Activated CD4-positive, alpha-beta T cell treated with anti-CD3 and anti-CD28 coated beads, Interleukin-2, Interleukin-6, amounts not matched to agents 100 ng/mL and 50 ng/mL, durations not matched to agents 16 hours and 8 hours (primary cell): ENCODE results near the gene CD86.
"Not testable (repeated sequence)": the region's sequence is repeated elsewhere in the genome, so short reads cannot be mapped to it uniquely, and the experiment has no call there.

Experiments used
- DNase-seq: peaks from one replicate; pipeline ENCODE4 v3.0.0-alpha.2; 2020

The CD86 gene

GRCh38 chr3:122164983-122165382, 109.8 kb downstream of the CD86 start:
- not testable (repeated sequence) for DNase-seq

GRCh38 chr3:122167630-122168029, 112.5 kb downstream of the CD86 start:
- no peak for DNase-seq

DNA sequence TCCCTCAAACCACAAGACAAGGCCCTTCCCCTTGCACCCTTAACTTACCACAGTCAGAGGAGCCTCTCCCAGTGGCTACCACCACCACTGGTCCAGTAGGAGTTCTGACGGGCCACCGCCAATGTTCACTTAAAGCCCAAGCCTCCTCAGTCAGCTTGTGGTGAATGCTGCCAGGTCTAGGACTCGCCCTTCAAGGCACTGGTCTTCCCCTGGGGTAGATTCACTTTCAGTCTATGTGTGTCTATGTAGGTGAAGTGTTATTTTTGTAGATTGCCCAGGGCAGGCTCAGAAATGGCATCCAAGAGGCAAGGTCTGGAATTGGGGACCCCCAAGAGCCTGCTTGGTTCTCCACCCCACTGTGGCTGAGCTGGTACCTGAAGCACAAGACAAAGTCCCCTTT, 112.9 kb downstream of the CD86 start:
- DNase-seq, result no peak

DNA sequence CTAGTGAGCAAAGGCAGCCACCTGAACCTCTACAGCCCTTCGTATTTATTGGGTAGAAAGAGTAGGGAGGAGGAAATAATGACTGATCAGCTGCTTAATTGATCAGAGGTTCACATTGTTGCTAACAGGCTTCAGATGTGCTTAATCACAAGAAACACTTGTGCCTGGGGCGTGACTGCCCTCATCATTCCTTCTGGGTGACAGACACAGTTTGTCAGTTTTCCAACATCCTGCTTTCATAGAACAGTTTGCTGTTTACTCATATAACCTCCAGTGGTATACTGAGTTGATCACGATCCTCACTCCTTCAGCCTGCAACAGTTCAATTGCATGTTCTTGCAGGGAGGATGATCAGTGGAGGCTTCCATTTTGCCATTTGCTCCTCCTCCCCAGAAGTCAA, 114.7 kb downstream of the CD86 start:
- DNase-seq, result no peak
